Peyer's patch (tissue), 4 donors: Measurements from ENCODE around the gene ACTR1A. TPM values are rescaled to one million over a fixed set of nuclear protein-coding genes. Genes with fewer than 3 reads are reported as not detected.

Experiments
- DNase-seq, 3 donors: peaks; one replicate each; pipeline ENCODE4 v3.0.0-alpha.2; 2017 to 2019
- H3K27ac ChIP-seq, 4 donors: fragments of 200-600 bp; sonication (generic); one replicate each; pipeline ENCODE4 v1.5.1; 2016 to 2019
- H3K27me3 ChIP-seq, 2 donors: fragments of 200-600 bp; sonication (generic); one replicate each; pipeline ENCODE4 v1.5.1; 2019
- H3K36me3 ChIP-seq, 3 donors: fragments of 200-600 bp; sonication (generic); one replicate each; pipeline ENCODE4 v1.5.1; 2016 to 2019
- H3K4me1 ChIP-seq, 4 donors: fragments of 200-600 bp; sonication (generic); one replicate each; pipeline ENCODE4 v1.5.1; 2016 to 2019
- H3K4me3 ChIP-seq, 4 donors: fragments of 200-600 bp; sonication (generic); 1 replicate in 3 of 4; 2 replicates in 1 of 4; pipeline ENCODE4 v1.5.1; 2016 to 2019; ENCODE audit warnings: mild to moderate bottlenecking in 1 of 4
- H3K9me3 ChIP-seq, 4 donors: fragments of 200-600 bp; sonication (generic); one replicate each; pipeline ENCODE4 v1.5.1; 2016 to 2019; ENCODE audit warnings: mild to moderate bottlenecking in 1 of 4
- POLR2A ChIP-seq, 2 donors: fragments of 450-650 bp; IDR thresholded peaks; one replicate each; pipeline ENCODE4 v1.5.1; 2017; ENCODE audit warnings: antibody characterized with exemption in 2 of 2, mild to moderate bottlenecking in 2 of 2, moderate library complexity in 2 of 2
- total RNA-seq, 4 donors: library from RNA; depleted of rRNA; stranded (reverse); fragments of >200 nt; gene quantifications; one replicate each; pipeline ENCODE4 v1.1.0, GENCODE V29; 2016
- TF ChIP-seq, protein P1 (sequence below), 6 experiments: fragments of 450-650 bp in 4 of 6; fragments of 200-600 bp in 2 of 6; sonication (generic) in 1 of 6; IDR thresholded peaks; one replicate each; pipeline ENCODE4 v1.5.1; 2017 to 2019; ENCODE audit warnings: antibody characterized with exemption in 6 of 6, mild to moderate bottlenecking in 3 of 6, moderate library complexity in 1 of 6

Gene ACTR1A
- total RNA-seq, 4 donors from 2014 or later = 41.3 to 79.7 (median 71.3) TPM

DNA sequence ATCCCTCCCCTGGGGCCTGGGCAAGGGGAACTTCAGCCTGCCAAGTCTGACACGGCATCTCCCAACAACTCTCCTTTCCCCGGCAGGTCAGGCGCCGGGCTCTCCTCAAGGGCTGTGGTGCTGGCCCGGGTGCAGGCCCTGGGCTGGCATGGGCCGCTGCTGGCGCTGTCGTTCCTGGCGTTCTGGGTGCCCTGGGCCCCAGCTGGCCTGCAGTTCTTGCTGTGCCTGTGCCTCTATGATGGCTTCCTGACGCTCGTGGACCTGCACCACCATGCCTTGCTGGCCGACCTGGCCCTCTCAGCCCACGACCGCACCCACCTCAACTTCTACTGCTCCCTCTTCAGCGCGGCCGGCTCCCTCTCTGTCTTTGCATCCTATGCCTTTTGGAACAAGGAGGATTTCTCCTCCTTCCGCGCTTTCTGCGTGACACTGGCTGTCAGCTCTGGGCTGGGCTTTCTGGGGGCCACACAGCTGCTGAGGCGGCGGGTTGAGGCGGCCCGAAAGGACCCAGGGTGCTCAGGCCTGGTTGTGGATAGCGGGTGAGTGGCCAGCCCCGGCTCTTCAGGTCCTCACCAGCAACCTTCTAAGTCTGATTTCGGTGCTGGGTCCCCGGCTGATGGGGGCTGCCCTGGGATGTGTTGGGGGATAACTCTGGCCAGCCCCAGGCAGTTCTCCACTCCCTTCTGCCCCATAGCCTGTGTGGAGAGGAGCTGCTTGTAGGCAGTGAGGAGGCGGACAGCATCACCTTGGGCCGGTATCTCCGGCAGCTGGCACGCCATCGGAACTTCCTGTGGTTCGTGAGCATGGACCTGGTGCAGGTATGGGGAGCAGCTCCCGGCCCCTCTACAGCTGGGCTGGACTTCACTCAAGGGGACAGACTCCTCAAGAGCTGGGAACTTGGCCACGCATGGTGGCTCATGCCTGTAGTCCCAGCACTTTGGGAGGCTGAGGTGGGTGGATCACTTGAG is 31.6 kb downstream of the ACTR1A start:
- Histone ChIP-seq H3K4me1 (no peaks in the 10 kb centered on the region), H3K27me3 (no peaks in the 10 kb centered on the region), H3K36me3 (peaks cover 0 to 4% (median 0%) of the 10 kb centered on the region in 3 donors), H3K9me3 (no peaks in the 10 kb centered on the region), H3K4me3 (no peak overlapping the region), H3K27ac (no peak overlapping the region)
- no peak for DNase-seq
- TF ChIP-seq POLR2A (IDR thresholded peaks at IDR 0.05) = no peak
- TF ChIP-seq, protein P1, sequence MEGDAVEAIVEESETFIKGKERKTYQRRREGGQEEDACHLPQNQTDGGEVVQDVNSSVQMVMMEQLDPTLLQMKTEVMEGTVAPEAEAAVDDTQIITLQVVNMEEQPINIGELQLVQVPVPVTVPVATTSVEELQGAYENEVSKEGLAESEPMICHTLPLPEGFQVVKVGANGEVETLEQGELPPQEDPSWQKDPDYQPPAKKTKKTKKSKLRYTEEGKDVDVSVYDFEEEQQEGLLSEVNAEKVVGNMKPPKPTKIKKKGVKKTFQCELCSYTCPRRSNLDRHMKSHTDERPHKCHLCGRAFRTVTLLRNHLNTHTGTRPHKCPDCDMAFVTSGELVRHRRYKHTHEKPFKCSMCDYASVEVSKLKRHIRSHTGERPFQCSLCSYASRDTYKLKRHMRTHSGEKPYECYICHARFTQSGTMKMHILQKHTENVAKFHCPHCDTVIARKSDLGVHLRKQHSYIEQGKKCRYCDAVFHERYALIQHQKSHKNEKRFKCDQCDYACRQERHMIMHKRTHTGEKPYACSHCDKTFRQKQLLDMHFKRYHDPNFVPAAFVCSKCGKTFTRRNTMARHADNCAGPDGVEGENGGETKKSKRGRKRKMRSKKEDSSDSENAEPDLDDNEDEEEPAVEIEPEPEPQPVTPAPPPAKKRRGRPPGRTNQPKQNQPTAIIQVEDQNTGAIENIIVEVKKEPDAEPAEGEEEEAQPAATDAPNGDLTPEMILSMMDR (IDR thresholded peaks at IDR 0.05) = no peak

DNA sequence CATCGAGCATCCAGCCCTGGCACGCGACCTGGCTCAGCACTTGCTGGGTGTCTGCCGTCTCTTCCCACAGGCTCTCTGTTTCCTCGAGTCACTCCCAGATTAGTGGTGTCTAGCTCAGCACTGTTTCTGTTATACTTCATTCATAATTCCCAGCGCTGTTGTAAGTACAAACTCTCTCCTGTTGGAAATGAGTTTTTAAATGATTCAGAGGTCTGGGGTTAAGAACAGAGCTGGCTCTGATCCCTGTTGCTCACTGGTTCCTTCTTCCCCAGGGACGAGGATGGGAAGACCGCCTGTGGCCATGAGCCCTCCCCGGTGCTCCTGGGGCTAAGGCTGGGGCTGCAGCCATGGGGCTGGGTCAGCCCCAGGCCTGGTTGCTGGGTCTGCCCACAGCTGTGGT is 33.8 kb downstream of the ACTR1A start:
- Histone ChIP-seq H3K27ac (no peak overlapping the region), H3K4me1 (no peaks in the 10 kb centered on the region), H3K9me3 (no peaks in the 10 kb centered on the region), H3K27me3 (no peaks in the 10 kb centered on the region), H3K36me3 (peaks cover 0 to 2% (median 0%) of the 10 kb centered on the region in 3 donors), H3K4me3 (no peak overlapping the region)
- DNase-seq = no peak
- TF ChIP-seq POLR2A (IDR thresholded peaks at IDR 0.05) = no peak
- TF ChIP-seq, protein P1 (IDR thresholded peaks at IDR 0.05) = no peak

DNA sequence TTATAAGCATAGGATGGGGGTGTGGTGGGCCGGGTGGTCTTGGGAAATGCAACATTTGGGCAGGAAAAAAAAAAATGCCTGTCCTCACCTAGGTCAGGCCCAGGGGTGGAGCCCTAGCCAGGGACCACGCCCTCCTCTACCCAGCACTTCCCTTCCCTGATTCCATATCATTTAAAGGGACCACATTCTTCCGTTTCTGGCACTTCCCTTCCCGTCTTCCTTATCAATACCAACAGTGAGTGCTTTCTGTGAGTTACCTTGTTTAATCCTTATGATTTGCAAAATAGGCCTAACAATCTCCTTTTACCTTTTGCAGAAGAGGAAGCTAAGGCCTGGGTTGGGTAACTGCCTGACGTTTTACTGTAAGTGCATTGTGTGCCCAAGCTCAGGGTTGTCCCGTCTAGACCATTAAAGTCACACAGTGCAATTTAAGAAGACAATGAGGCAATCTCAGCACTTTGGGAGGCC is 34.5 kb downstream of the ACTR1A start:
- H3K27ac ChIP-seq = peak overlapping the region in 1 of 4 donors; percentile 22
- no peak for TF ChIP-seq POLR2A (IDR thresholded peaks at IDR 0.05)
- TF ChIP-seq, protein P1 (IDR thresholded peaks at IDR 0.05) = no peak
- no peaks in the 10 kb centered on the region for H3K36me3 ChIP-seq
- no peaks in the 10 kb centered on the region for H3K9me3 ChIP-seq
- no peaks in the 10 kb centered on the region for H3K27me3 ChIP-seq
- H3K4me3 ChIP-seq = peak overlapping the region in 2 of 4 donors; percentile 18 to 24
- peak in 2 of 3 donors; percentile 67 to 68 for DNase-seq
- H3K4me1 ChIP-seq = no peaks in the 10 kb centered on the region

DNA sequence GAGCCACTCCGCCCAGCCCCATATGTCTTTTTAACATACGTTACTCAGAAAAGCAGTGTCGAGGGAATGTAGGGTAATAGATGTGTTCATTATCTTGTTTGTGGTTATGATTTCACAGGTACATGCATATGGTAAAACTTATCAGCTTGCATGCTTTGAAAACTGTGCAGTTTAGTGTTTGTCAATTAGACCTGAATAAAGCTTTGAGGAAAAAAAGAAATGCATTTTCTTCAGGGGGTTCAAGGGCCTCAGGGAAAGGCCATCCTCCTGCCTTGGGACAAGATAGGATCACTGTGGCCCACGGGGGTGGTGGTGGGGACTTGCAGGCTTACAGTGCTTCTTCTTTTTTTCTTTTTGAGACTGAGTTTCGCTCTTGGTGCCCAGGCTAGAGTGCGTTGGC is 35.2 kb downstream of the ACTR1A start:
- DNase-seq = no peak

DNA sequence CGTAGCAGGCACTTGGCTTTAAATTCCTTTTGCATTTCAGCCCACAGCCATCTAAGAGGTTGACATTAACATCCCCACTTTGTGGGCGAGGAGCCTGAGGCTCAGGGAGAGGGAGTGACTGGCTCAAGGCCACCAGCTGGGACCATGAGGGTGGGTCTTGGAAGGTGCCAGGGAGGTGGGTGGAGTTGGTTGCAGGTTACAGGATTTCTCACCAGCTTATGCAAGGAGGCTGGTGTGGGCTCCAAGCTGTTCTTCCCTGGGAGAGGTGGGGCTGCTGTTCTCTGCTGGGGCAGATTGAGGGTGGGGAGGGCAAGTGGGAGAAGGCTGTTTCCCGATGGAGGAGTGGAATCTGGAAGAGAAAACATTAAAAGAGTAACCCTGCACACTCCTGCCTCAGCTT is 37.0 kb downstream of the ACTR1A start:
- no peaks in the 10 kb centered on the region for H3K27me3 ChIP-seq
- no peak for DNase-seq
- H3K36me3 ChIP-seq = no peaks in the 10 kb centered on the region
- no peak overlapping the region for H3K27ac ChIP-seq
- no peak for TF ChIP-seq POLR2A (IDR thresholded peaks at IDR 0.05)
- TF ChIP-seq, protein P1 (IDR thresholded peaks at IDR 0.05) = no peak
- H3K9me3 ChIP-seq = no peaks in the 10 kb centered on the region
- peaks cover 0 to 16% (median 2%) of the 10 kb centered on the region in 4 donors for H3K4me1 ChIP-seq
- H3K4me3 ChIP-seq = no peak overlapping the region

More for the DNA sequence above, 35.2 kb downstream of the ACTR1A start:
- H3K4me3 ChIP-seq = peak overlapping the region in 1 of 4 donors; percentile 24
- TF ChIP-seq, protein P1 (IDR thresholded peaks at IDR 0.05) = no peak
- TF ChIP-seq POLR2A (IDR thresholded peaks at IDR 0.05) = no peak
- H3K27me3 ChIP-seq = no peaks in the 10 kb centered on the region
- no peaks in the 10 kb centered on the region for H3K9me3 ChIP-seq
- H3K4me1 ChIP-seq = peaks cover 0 to 6% (median 0%) of the 10 kb centered on the region in 4 donors
- H3K36me3 ChIP-seq = no peaks in the 10 kb centered on the region
- H3K27ac ChIP-seq = no peak overlapping the region
